HG03342 (cell line): ENCODE data around the gene TMEM45A.

Experiments used
- ATAC-seq: cut with Tn5 transposase; IDR thresholded peaks from one replicate; pipeline ENCODE4 v1.9.1; 2021; ENCODE audit warnings: mild to moderate bottlenecking, moderate library complexity; ENCODE audit not compliant: unreplicated experiment

The TMEM45A gene

DNA sequence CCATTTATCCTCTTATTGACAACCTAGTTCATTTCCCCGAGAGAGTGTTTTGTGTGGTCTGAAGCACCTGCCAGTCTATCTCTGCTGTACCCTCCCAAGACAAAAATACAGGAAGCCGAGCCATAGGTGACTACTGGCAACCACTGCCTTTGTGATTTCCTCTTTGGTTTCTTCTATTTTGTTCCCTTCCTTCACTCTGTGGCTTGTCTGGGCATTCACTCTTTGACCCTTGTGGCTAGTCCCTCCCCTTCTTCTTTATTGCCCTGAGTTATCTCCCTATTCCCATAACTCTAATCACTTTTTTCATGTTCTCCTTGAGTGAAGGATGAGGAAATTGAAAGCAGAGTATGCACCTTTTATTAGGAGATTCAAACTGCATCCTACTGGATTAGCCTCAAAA lies 116.9 kb downstream of the TMEM45A start, which contains the start of gene ADGRG7:
Gene ADGRG7 (plus strand): TSS at position 297 of the 400 bp plus-strand sequence. CDS start 256 bp downstream, outside the sequence.
- no peak for ATAC-seq

DNA sequence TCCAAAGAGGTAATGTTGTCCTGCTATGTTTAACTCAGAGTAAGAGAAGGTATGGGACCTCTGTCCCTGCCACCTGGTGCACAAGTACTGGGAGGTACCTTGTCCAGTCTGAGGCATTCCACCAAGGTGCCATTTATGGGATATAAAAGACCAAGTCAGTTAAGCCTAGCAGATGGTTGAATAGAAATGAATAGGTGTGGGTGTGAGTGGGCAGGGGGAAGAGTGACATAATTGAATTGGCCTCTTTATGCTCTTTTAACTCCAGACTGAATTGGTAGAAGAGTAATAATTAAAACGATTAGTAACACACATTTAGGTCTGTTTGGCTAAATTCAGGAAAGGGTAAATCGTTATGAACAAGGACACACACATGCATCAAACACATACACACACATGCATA lies 117.5 kb downstream of the TMEM45A start:
- no peak for ATAC-seq

DNA sequence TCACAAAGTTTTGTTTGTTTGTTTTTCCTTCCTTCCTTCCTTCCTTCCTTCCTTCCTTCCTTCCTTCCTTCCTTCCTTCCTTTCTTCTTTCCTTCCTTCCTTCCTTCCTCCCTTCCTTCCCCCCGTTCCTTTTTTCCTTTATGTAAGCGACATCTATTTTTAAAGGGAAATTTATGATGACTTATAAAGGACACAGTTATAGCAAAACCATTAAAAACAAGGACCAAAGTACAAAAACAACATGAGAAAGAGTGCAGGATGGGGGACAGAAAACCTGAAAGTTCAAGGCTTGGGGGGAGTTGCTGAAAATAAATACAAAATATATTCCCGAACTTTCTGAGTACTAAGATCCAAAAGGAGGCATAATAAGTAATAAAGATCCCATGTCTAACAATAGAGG lies 118.8 kb downstream of the TMEM45A start:
- no peak for ATAC-seq

DNA sequence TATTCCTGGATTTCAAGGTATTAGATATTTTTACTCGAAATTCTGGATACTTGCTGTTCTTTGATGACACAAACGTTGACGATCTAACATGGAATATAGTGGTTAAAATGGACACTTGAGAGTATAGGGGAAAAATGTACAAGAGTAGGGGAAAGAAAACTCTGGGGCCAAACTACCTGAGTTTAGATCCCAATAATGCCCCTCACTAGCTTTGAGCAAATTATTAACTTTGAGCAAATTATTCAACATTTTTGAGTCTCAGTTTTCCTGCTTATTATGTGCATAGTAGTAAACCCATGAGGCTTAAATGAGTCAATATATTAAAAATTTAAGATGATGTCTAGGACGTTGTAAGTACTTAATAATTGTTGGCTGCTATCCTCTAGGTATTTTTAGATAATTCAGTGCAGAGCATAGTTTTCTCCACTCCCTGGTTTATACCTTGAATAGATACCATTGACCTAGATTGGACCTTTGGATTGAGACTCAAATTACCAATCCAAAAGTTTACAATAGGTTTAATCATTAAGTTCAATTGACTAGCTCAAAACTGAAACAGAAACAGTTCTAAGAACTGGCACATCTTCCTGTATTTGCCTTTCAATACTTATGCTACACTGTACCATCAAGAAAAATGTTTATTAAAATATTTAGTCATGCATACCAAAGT lies 121.4 kb downstream of the TMEM45A start:
- ATAC-seq: peak; percentile 72

- ATAC-seq: peak; percentile 47
These were observed 122.5 kb downstream of the TMEM45A start for GRCh38 chr3:100614941-100615340.

DNA sequence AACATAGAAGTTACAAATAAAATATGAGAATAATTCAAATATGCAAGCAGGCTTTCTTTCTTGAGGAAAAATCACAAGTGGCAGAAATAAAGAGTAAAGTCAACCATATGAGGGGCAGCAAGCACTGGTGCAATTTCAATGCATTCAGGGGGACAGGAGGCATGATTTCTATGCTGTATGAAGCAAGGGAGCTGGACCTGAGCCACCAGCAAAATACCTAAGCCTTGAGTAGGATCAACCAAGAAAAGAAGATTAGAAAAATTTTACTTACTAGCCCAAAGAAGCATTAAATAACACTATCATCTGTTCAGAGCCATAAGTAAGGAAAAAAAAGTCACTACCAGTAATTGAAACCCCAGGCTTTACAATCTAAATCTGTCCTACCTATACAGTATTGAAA lies 123.3 kb downstream of the TMEM45A start:
- ATAC-seq: no peak

DNA sequence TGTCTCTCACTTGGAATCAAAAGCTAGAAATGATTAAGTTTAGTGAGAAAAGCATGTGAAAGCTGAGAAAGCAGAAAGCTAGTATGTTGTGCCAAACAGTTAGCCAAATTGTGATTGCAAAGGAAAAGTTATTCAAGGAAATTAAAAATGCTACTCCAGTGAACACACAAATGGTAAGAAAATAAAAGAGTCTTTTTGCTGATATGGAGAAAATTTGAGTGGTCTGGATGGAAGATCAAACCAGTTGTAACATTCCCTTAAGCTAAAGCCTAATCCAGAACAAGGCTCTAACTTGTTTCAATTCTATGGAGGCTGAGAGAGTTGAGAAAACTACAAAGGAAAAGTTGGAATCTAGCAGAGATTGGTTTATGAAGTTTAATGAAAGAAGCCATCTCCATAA lies 128.8 kb downstream of the TMEM45A start:
- no peak for ATAC-seq
